ENCODE data around the gene RRP1. TPM values are rescaled to one million over a fixed set of nuclear protein-coding genes. Genes with fewer than 3 reads are reported as not detected.

RRP1 gene
- total and polyA plus RNA-seq, 4 donors, result 4.4 to 18.1 (median 17.7) TPM

- H3K9me3 ChIP-seq (ENCODE audit: control insufficient read depth, low read length), result no peaks in the 10 kb centered on the region
- H3K36me3 ChIP-seq (ENCODE audit: control insufficient read depth in 1 of 2, insufficient read depth in 2 of 2, low read length in 1 of 2), result peaks cover 0 to 1% of the 10 kb centered on the region in 2 donors
- no peak for DNase-seq
- no peak for ATAC-seq (ENCODE audit: low FRiP score)
- intact Hi-C loops (cut with DNase I), result loop anchor here in 1 of 2 donors (5.0 kb wide), 1 partner anchor 34 kb away; no protein-coding TSS in a partner anchor
- H3K27ac ChIP-seq (ENCODE audit: low read depth in 1 of 2, low read length in 2 of 2), result no peak overlapping the region
- H3K4me1 ChIP-seq (ENCODE audit: control insufficient read depth in 1 of 2, insufficient read depth in 2 of 2, low read length in 2 of 2), result no peaks in the 10 kb centered on the region
- H3K27me3 ChIP-seq (ENCODE audit: control insufficient read depth in 1 of 2, insufficient read depth in 2 of 2, low read length in 1 of 2), result no peaks in the 10 kb centered on the region
- WGBS, 2 donors, result 95% methylated on average over 37 of the region's 37 CpGs
- H3K4me3 ChIP-seq (ENCODE audit: low read length in 2 of 2), result no peak overlapping the region
Observed at GRCh38 chr21:43755820-43756594, 33.4 kb upstream of the RRP1 start.

GRCh38 chr21:43757601-43758000, 31.8 kb upstream of the RRP1 start:
- peak in 1 of 2 donors; percentile 74 for DNase-seq
- WGBS, 2 donors, result 13 to 23% methylated on average over 15 to 16 of the region's 16 CpGs
- Histone ChIP-seq H3K4me3 (ENCODE audit: low read length in 2 of 2) (no peak overlapping the region), H3K4me1 (ENCODE audit: control insufficient read depth in 1 of 2, insufficient read depth in 2 of 2, low read length in 2 of 2) (no peaks in the 10 kb centered on the region), H3K36me3 (ENCODE audit: control insufficient read depth in 1 of 2, insufficient read depth in 2 of 2, low read length in 1 of 2) (peaks cover 0 to 1% of the 10 kb centered on the region in 2 donors), H3K9me3 (ENCODE audit: control insufficient read depth, low read length) (no peaks in the 10 kb centered on the region), H3K27ac (ENCODE audit: low read depth in 1 of 2, low read length in 2 of 2) (peak overlapping the region in 1 of 2 donors; percentile 68), H3K27me3 (ENCODE audit: control insufficient read depth in 1 of 2, insufficient read depth in 2 of 2, low read length in 1 of 2) (no peaks in the 10 kb centered on the region)
- peak; percentile 19 for ATAC-seq (ENCODE audit: low FRiP score)
- intact Hi-C loops (cut with DNase I), result loop anchor here in 1 of 2 donors (5.0 kb wide), 1 partner anchor 35 kb away; no protein-coding TSS in a partner anchor

- peaks cover 0 to 1% of the 10 kb centered on the region in 2 donors for H3K36me3 ChIP-seq (ENCODE audit: control insufficient read depth in 1 of 2, insufficient read depth in 2 of 2, low read length in 1 of 2)
- no peaks in the 10 kb centered on the region for H3K9me3 ChIP-seq (ENCODE audit: control insufficient read depth, low read length)
- intact Hi-C loops (cut with DNase I), result loop anchor here in 1 of 2 donors (5.0 kb wide), 1 partner anchor 36 kb away; no protein-coding TSS in a partner anchor
- no peak for DNase-seq
- no peaks in the 10 kb centered on the region for H3K27me3 ChIP-seq (ENCODE audit: control insufficient read depth in 1 of 2, insufficient read depth in 2 of 2, low read length in 1 of 2)
- ATAC-seq (ENCODE audit: low FRiP score), result peak; percentile 63
- WGBS, 2 donors, result 1 to 6% methylated on average over 18 of the region's 18 CpGs
- no peaks in the 10 kb centered on the region for H3K4me1 ChIP-seq (ENCODE audit: control insufficient read depth in 1 of 2, insufficient read depth in 2 of 2, low read length in 2 of 2)
- peak overlapping the region in 1 of 2 donors; percentile 68 for H3K27ac ChIP-seq (ENCODE audit: low read depth in 1 of 2, low read length in 2 of 2)
- no peak overlapping the region for H3K4me3 ChIP-seq (ENCODE audit: low read length in 2 of 2)
Observed at GRCh38 chr21:43758111-43758641, 31.2 kb upstream of the RRP1 start.

GRCh38 chr21:43758811-43759210, 30.6 kb upstream of the RRP1 start:
- no peak for DNase-seq

GRCh38 chr21:43759651-43760050, 29.7 kb upstream of the RRP1 start:
- no peaks in the 10 kb centered on the region for H3K27me3 ChIP-seq (ENCODE audit: control insufficient read depth in 1 of 2, insufficient read depth in 2 of 2, low read length in 1 of 2)
- 96 to 98% methylated on average over 19 of the region's 19 CpGs for WGBS, 2 donors
- H3K4me3 ChIP-seq (ENCODE audit: low read length in 2 of 2), result no peak overlapping the region
- no peaks in the 10 kb centered on the region for H3K4me1 ChIP-seq (ENCODE audit: control insufficient read depth in 1 of 2, insufficient read depth in 2 of 2, low read length in 2 of 2)
- no peak for DNase-seq
- ATAC-seq (ENCODE audit: low FRiP score), result no peak
- H3K27ac ChIP-seq (ENCODE audit: low read depth in 1 of 2, low read length in 2 of 2), result no peak overlapping the region
- intact Hi-C loops (cut with DNase I), result loop anchor here in 1 of 2 donors (5.0 kb wide), 1 partner anchor 37 kb away; no protein-coding TSS in a partner anchor
- peaks cover 0 to 1% of the 10 kb centered on the region in 2 donors for H3K36me3 ChIP-seq (ENCODE audit: control insufficient read depth in 1 of 2, insufficient read depth in 2 of 2, low read length in 1 of 2)
- no peaks in the 10 kb centered on the region for H3K9me3 ChIP-seq (ENCODE audit: control insufficient read depth, low read length)

More at GRCh38 chr21:43758811-43759210, 30.6 kb upstream of the RRP1 start:
- no peak overlapping the region for H3K4me3 ChIP-seq (ENCODE audit: low read length in 2 of 2)
- intact Hi-C loops (cut with DNase I), result loop anchor here in 1 of 2 donors (5.0 kb wide), 1 partner anchor 37 kb away; no protein-coding TSS in a partner anchor
- no peaks in the 10 kb centered on the region for H3K9me3 ChIP-seq (ENCODE audit: control insufficient read depth, low read length)
- no peak for ATAC-seq (ENCODE audit: low FRiP score)
- peaks cover 0 to 1% of the 10 kb centered on the region in 2 donors for H3K36me3 ChIP-seq (ENCODE audit: control insufficient read depth in 1 of 2, insufficient read depth in 2 of 2, low read length in 1 of 2)
- no peaks in the 10 kb centered on the region for H3K27me3 ChIP-seq (ENCODE audit: control insufficient read depth in 1 of 2, insufficient read depth in 2 of 2, low read length in 1 of 2)
- 77 to 80% methylated on average over 10 of the region's 10 CpGs for WGBS, 2 donors
- no peaks in the 10 kb centered on the region for H3K4me1 ChIP-seq (ENCODE audit: control insufficient read depth in 1 of 2, insufficient read depth in 2 of 2, low read length in 2 of 2)
- H3K27ac ChIP-seq (ENCODE audit: low read depth in 1 of 2, low read length in 2 of 2), result no peak overlapping the region

- H3K27ac ChIP-seq (ENCODE audit: low read depth in 1 of 2, low read length in 2 of 2), result no peak overlapping the region
- H3K27me3 ChIP-seq (ENCODE audit: control insufficient read depth in 1 of 2, insufficient read depth in 2 of 2, low read length in 1 of 2), result no peaks in the 10 kb centered on the region
- no peaks in the 10 kb centered on the region for H3K4me1 ChIP-seq (ENCODE audit: control insufficient read depth in 1 of 2, insufficient read depth in 2 of 2, low read length in 2 of 2)
- WGBS, 2 donors, result 89 to 91% methylated on average over 22 of the region's 22 CpGs
- ATAC-seq (ENCODE audit: low FRiP score), result no peak
- DNase-seq, result no peak
- intact Hi-C loops (cut with DNase I), result no loop called here
- H3K9me3 ChIP-seq (ENCODE audit: control insufficient read depth, low read length), result no peaks in the 10 kb centered on the region
- H3K4me3 ChIP-seq (ENCODE audit: low read length in 2 of 2), result no peak overlapping the region
- peaks cover 0 to under 1% of the 10 kb centered on the region in 2 donors for H3K36me3 ChIP-seq (ENCODE audit: control insufficient read depth in 1 of 2, insufficient read depth in 2 of 2, low read length in 1 of 2)
Observed at GRCh38 chr21:43760391-43760958, 28.9 kb upstream of the RRP1 start.

GRCh38 chr21:43761886-43762285, 27.5 kb upstream of the RRP1 start:
- H3K27ac ChIP-seq (ENCODE audit: low read depth in 1 of 2, low read length in 2 of 2), result no peak overlapping the region
- 93% methylated on average over 18 of the region's 18 CpGs for WGBS, 2 donors
- no peak for DNase-seq
- H3K27me3 ChIP-seq (ENCODE audit: control insufficient read depth in 1 of 2, insufficient read depth in 2 of 2, low read length in 1 of 2), result no peaks in the 10 kb centered on the region
- H3K9me3 ChIP-seq (ENCODE audit: control insufficient read depth, low read length), result no peaks in the 10 kb centered on the region
- no peaks in the 10 kb centered on the region for H3K36me3 ChIP-seq (ENCODE audit: control insufficient read depth in 1 of 2, insufficient read depth in 2 of 2, low read length in 1 of 2)
- H3K4me1 ChIP-seq (ENCODE audit: control insufficient read depth in 1 of 2, insufficient read depth in 2 of 2, low read length in 2 of 2), result no peaks in the 10 kb centered on the region
- intact Hi-C loops (cut with DNase I), result no loop called here
- no peak for ATAC-seq (ENCODE audit: low FRiP score)
- no peak overlapping the region for H3K4me3 ChIP-seq (ENCODE audit: low read length in 2 of 2)

GRCh38 chr21:43762303-43763128, 26.9 kb upstream of the RRP1 start:
- Histone ChIP-seq H3K27ac (ENCODE audit: low read depth in 1 of 2, low read length in 2 of 2) (no peak overlapping the region), H3K36me3 (ENCODE audit: control insufficient read depth in 1 of 2, insufficient read depth in 2 of 2, low read length in 1 of 2) (no peaks in the 10 kb centered on the region), H3K4me3 (ENCODE audit: low read length in 2 of 2) (no peak overlapping the region), H3K9me3 (ENCODE audit: control insufficient read depth, low read length) (no peaks in the 10 kb centered on the region), H3K27me3 (ENCODE audit: control insufficient read depth in 1 of 2, insufficient read depth in 2 of 2, low read length in 1 of 2) (no peaks in the 10 kb centered on the region), H3K4me1 (ENCODE audit: control insufficient read depth in 1 of 2, insufficient read depth in 2 of 2, low read length in 2 of 2) (no peaks in the 10 kb centered on the region)
- 95 to 96% methylated on average over 15 of the region's 15 CpGs for WGBS, 2 donors
- DNase-seq (no peak), ATAC-seq (ENCODE audit: low FRiP score) (no peak)
- intact Hi-C loops (cut with DNase I), result no loop called here
